ENCODE data around the gene ZBTB16. TPM values are rescaled to one million over a fixed set of nuclear protein-coding genes. Genes with fewer than 3 reads are reported as not detected.

Gene ZBTB16
- total RNA-seq, 1 donor from 2014 or later = 52.1 TPM

GRCh38 chr11:114168691-114169090 lies 109.2 kb downstream of the ZBTB16 start:
- DNase-seq = no peak

- no peak for DNase-seq
Observed at GRCh38 chr11:114169321-114169749, 109.8 kb downstream of the ZBTB16 start.

- no peak for DNase-seq
Observed at GRCh38 chr11:114169821-114170220, 110.3 kb downstream of the ZBTB16 start.

GRCh38 chr11:114170226-114170625 lies 110.7 kb downstream of the ZBTB16 start:
- no peak for DNase-seq

GRCh38 chr11:114171257-114172054 lies 111.9 kb downstream of the ZBTB16 start:
- no peak for DNase-seq

GRCh38 chr11:114172055-114172861 lies 112.7 kb downstream of the ZBTB16 start:
- no peak for DNase-seq

GRCh38 chr11:114172871-114173444 lies 113.4 kb downstream of the ZBTB16 start:
- peak; percentile 57 for DNase-seq

GRCh38 chr11:114173843-114174242 lies 114.3 kb downstream of the ZBTB16 start:
- DNase-seq = no peak

GRCh38 chr11:114174712-114175495 lies 115.4 kb downstream of the ZBTB16 start:
- no peak for DNase-seq

- DNase-seq = no peak
Observed at GRCh38 chr11:114175706-114176105, 116.2 kb downstream of the ZBTB16 start.

GRCh38 chr11:114176321-114176720 lies 116.8 kb downstream of the ZBTB16 start:
- DNase-seq = no peak

- DNase-seq = no peak
Observed at GRCh38 chr11:114178656-114179055, 119.1 kb downstream of the ZBTB16 start.

GRCh38 chr11:114179234-114179941 lies 119.9 kb downstream of the ZBTB16 start:
- peak; percentile 73 for DNase-seq

GRCh38 chr11:114180301-114181055 lies 121.0 kb downstream of the ZBTB16 start:
- no peak for DNase-seq

GRCh38 chr11:114181195-114181594 lies 121.7 kb downstream of the ZBTB16 start:
- DNase-seq = no peak

GRCh38 chr11:114181752-114182151 lies 122.2 kb downstream of the ZBTB16 start:
- DNase-seq = no peak

- peak; percentile 68 for DNase-seq
Observed at GRCh38 chr11:114182471-114183043, 123.0 kb downstream of the ZBTB16 start.

GRCh38 chr11:114183044-114183511 lies 123.6 kb downstream of the ZBTB16 start:
- DNase-seq = peak; percentile 49

GRCh38 chr11:114185436-114185835 lies 125.9 kb downstream of the ZBTB16 start:
- no peak for DNase-seq

GRCh38 chr11:114187173-114187572 lies 127.7 kb downstream of the ZBTB16 start:
- DNase-seq = no peak
